Fibroblast of skin of abdomen (primary cell): ENCODE results near the gene TMED7. TPM values are rescaled to one million over a fixed set of nuclear protein-coding genes. Genes with fewer than 3 reads are reported as not detected.
A peak's percentile ranks its signal among the peaks of the same experiment; 100 is the strongest.
"Not testable (repeated sequence)": the region's sequence is repeated elsewhere in the genome, so short reads cannot be mapped to it uniquely, and the experiment has no call there.

Experiments used
- DNase-seq: peaks from one replicate; pipeline ENCODE4 v3.0.0-alpha.2; 2013
- polyA plus RNA-seq, 2 experiments: library from polyadenylated mRNA; unstranded; fragments of 120-200 nt; gene quantifications; one replicate each; pipeline ENCODE4 v1.2.1, GENCODE V29; 2013; ENCODE audit not compliant: insufficient read length in 2 of 2

TMED7 gene
- polyA plus RNA-seq (2013, experiment 1 of 2; ENCODE audit: insufficient read length) = 76.6 TPM
- polyA plus RNA-seq (2013, experiment 2 of 2; ENCODE audit: insufficient read length) = 73.7 TPM

GRCh38 chr5:115625579-115626444 lies at the start of gene TMED7:
Gene TMED7, minus strand, starts transcription at chr5:115626036. Its CDS starts 244 bp downstream, at chr5:115625792.
- peak; percentile 99 for DNase-seq

GRCh38 chr5:115674782-115675181 lies 48.9 kb upstream of the TMED7 start:
- DNase-seq = not testable (repeated sequence)

GRCh38 chr5:115673596-115673995 lies 47.8 kb upstream of the TMED7 start:
- DNase-seq = no peak

GRCh38 chr5:115671939-115672338 lies 46.1 kb upstream of the TMED7 start:
- DNase-seq = no peak

GRCh38 chr5:115666023-115666422 lies 40.2 kb upstream of the TMED7 start:
- no peak for DNase-seq

- DNase-seq = no peak
Measured at GRCh38 chr5:115661563-115661962, 35.7 kb upstream of the TMED7 start.

- no peak for DNase-seq
Measured at GRCh38 chr5:115661101-115661500, 35.3 kb upstream of the TMED7 start.

GRCh38 chr5:115657881-115658233 lies 32.0 kb upstream of the TMED7 start:
- DNase-seq = peak; percentile 88

GRCh38 chr5:115657125-115657880 lies 31.5 kb upstream of the TMED7 start:
- DNase-seq = no peak

- no peak for DNase-seq
Measured at GRCh38 chr5:115656404-115656803, 30.6 kb upstream of the TMED7 start.

- DNase-seq = no peak
Measured at GRCh38 chr5:115655994-115656393, 30.2 kb upstream of the TMED7 start.

GRCh38 chr5:115649541-115649940 lies 23.7 kb upstream of the TMED7 start:
- DNase-seq = no peak

- DNase-seq = no peak
Measured at GRCh38 chr5:115648056-115648455, 22.2 kb upstream of the TMED7 start.

- DNase-seq = not testable (repeated sequence)
Measured at GRCh38 chr5:115645386-115645785, 19.6 kb upstream of the TMED7 start.

GRCh38 chr5:115644046-115644445 lies 18.2 kb upstream of the TMED7 start:
- DNase-seq = no peak

- DNase-seq = peak; percentile 12
Measured at GRCh38 chr5:115641948-115642347, 16.1 kb upstream of the TMED7 start.

GRCh38 chr5:115640274-115640673 lies 14.4 kb upstream of the TMED7 start:
- no peak for DNase-seq

- no peak for DNase-seq
Measured at GRCh38 chr5:115639377-115639776, 13.5 kb upstream of the TMED7 start.

- no peak for DNase-seq
Measured at GRCh38 chr5:115637507-115637906, 11.7 kb upstream of the TMED7 start.

- no peak for DNase-seq
Measured at GRCh38 chr5:115636008-115636407, 10.2 kb upstream of the TMED7 start.

GRCh38 chr5:115634343-115635132 lies 8.7 kb upstream of the TMED7 start:
- peak; percentile 79 for DNase-seq

- no peak for DNase-seq
Measured at GRCh38 chr5:115629903-115630302, 4.1 kb upstream of the TMED7 start.
